ENCODE measurements around the gene DNAJC4.

Gene DNAJC4

GRCh38 chr11:64283092-64283491, 52.7 kb downstream of the DNAJC4 start:
- DNase-seq, result peak; percentile 71

Data from NCI-H82 (cell line).